PFSK-1 (cell line): ENCODE results near the gene ZBTB26.

ENCODE experiments used
- FOXP2 ChIP-seq: optimal IDR thresholded peaks from 2 replicates; pipeline ENCODE3; 2011; ENCODE audit warnings: borderline replicate concordance, control low read depth, inconsistent platforms; ENCODE audit not compliant: insufficient read depth; ENCODE audit errors: extremely low read length, extremely low read depth
- POLR2AphosphoS5 ChIP-seq: IDR thresholded peaks from 2 replicates; pipeline ENCODE4 v1.6.1; 2012; ENCODE audit warnings: low read depth, mild to moderate bottlenecking, control low read depth, low read length, moderate library complexity
- REST ChIP-seq, 2 experiments: IDR thresholded peaks; 2 replicates each; pipeline versions ENCODE4 v1.6.1 to v1.8.0; 2011 to 2012; ENCODE audit warnings: low read depth in 2 of 2, low read length in 2 of 2, control low read depth in 1 of 2, inconsistent platforms in 1 of 2, mild to moderate bottlenecking in 1 of 2, moderate library complexity in 1 of 2; ENCODE audit not compliant: insufficient read depth in 1 of 2
- SIN3A ChIP-seq: IDR thresholded peaks from 2 replicates; pipeline ENCODE4 v1.6.1; 2012; ENCODE audit warnings: mild to moderate bottlenecking, low read length, moderate library complexity, borderline replicate concordance; ENCODE audit not compliant: insufficient read depth
- TAF1 ChIP-seq: IDR thresholded peaks from 2 replicates; pipeline ENCODE4 v1.6.1; 2012; ENCODE audit warnings: low read length, control low read depth, borderline replicate concordance; ENCODE audit not compliant: insufficient read depth

The ZBTB26 gene

GRCh38 chr9:122888480-122888879, 42.8 kb downstream of the ZBTB26 start:
- TF ChIP-seq TAF1 = no peak
- TF ChIP-seq SIN3A = no peak
- no peak for TF ChIP-seq FOXP2
- no peak for TF ChIP-seq REST (IDR thresholded peaks at IDR 0.05; ENCODE audit: insufficient read depth in 1 of 2, low read depth in 2 of 2, low read length in 2 of 2)
- TF ChIP-seq POLR2AphosphoS5 = no peak

DNA sequence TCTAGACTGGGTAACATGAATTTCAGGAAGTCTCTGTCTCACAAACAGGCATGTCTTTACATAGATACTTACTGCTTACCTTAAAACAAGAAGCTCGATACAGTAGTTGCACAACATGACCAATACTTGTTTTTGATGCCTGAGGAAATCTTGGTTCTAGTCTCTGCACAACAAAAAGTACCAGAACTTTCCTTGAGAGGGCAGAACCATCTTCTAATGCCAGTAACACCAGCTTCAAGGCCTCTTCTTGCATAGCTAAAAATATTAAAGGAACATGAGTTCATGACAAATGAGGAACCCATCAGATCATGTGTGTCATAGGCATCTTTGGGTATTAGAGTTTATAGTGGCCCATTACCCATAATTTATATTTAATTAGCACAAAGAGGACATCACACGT, 48.2 kb downstream of the ZBTB26 start:
- TF ChIP-seq POLR2AphosphoS5 = no peak
- TF ChIP-seq SIN3A = no peak
- no peak for TF ChIP-seq TAF1
- no peak for TF ChIP-seq REST (IDR thresholded peaks at IDR 0.05; ENCODE audit: insufficient read depth in 1 of 2, low read depth in 2 of 2, low read length in 2 of 2)
- TF ChIP-seq FOXP2 = no peak

- TF ChIP-seq SIN3A (no peak), POLR2AphosphoS5 (no peak), REST (IDR thresholded peaks at IDR 0.05; ENCODE audit: insufficient read depth in 1 of 2, low read depth in 2 of 2, low read length in 2 of 2) (no peak), FOXP2 (no peak), TAF1 (no peak)
These were observed 51.9 kb downstream of the ZBTB26 start for GRCh38 chr9:122879443-122879842.

DNA sequence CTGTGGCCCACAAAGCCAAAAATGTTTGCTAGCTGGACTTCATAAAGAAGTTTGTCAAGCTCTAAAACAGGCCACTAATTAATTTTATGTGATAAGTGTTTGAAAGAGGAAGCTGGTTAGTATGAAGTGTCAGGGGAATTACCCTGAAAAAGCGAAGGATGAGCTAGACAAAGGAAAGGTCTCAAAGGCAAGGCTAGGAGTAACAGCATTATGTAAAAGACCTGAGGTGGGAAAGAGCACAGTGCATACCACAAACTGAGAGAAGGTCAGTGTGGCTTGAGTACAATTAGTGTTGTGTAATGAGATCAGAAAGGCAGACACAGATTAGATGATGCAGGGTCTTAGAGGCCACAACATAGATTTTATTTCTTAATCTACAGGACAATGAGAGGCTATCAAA, 55.8 kb downstream of the ZBTB26 start:
- TF ChIP-seq FOXP2 = no peak
- TF ChIP-seq TAF1 = no peak
- TF ChIP-seq POLR2AphosphoS5 = no peak
- no peak for TF ChIP-seq REST (IDR thresholded peaks at IDR 0.05; ENCODE audit: insufficient read depth in 1 of 2, low read depth in 2 of 2, low read length in 2 of 2)
- no peak for TF ChIP-seq SIN3A

DNA sequence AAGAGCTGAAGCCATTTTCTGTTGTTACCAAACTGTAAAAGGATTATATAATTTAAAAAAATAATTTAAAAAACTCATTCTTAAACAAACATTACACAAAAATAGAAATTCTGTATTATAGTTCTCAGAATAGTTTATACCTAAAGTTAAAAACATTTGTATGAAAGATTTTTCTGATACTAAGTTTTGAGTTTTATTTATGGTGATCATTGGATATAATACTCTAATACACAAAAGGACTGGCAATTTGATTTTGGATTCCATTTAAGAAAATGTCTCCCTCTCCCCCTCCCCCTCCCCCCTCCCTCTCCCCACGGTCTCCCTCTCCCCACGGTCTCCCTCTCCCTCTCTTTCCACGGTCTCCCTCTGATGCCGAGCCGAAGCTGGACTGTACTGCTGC, 65.2 kb downstream of the ZBTB26 start:
- TF ChIP-seq TAF1 (no peak), SIN3A (no peak), REST (IDR thresholded peaks at IDR 0.05; ENCODE audit: insufficient read depth in 1 of 2, low read depth in 2 of 2, low read length in 2 of 2) (no peak), FOXP2 (no peak), POLR2AphosphoS5 (no peak)
